ENCODE measurements around the gene ADGRG7. TPM values are rescaled to one million over a fixed set of nuclear protein-coding genes. Genes with fewer than 3 reads are reported as not detected.
"Not testable (repeated sequence)": the region's sequence is repeated elsewhere in the genome, so short reads cannot be mapped to it uniquely, and the experiment has no call there.

The ADGRG7 gene
- total RNA-seq, 2 experiments from 2014 or later = not detected

DNA sequence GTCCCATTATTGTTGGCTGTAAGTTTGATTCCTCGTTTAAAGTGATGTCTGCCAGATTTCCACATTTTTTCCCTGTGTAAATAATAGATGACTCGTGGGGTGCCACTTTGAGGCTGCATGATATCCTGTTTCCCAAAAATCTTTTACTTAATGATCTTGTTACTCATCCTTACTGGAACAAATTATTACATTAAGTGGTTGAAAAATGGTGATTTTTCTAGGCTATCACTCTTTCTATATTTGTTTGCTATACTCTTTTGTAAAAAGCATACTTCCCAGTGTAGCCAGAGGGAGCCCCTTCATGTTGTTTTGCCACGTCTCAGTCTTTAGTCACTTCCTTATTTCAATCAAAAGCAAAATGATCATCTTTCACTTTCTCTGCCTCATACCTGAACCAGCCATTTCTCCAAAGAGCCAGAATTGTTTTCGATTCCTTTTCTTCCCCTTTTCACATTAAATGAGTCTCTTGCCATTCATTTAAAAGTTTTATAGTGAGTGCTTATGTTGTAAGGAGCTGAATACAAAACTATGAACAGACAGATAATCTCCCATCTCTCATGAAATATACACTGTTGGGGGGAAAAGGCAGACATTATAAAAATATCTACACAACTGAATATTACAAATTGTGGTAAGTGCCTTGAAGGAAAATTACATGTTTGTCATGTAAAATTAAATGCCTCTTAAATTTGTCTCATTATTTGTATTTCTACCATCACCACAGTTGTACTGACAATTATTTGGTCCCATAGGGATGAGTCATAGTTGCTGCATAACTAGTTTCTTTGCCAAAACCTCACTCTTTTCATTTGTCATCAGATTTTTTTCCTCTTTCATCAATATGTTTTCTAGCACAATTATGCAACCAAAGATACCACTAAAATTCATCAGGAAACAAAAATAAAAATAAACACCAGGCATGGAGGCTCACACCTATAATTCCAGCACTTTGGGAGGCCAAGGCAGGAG lies 41.5 kb downstream of the ADGRG7 start:
- Mint-ChIP-seq H3K27ac (peak overlapping the region; percentile 87), H3K9me3 (ENCODE audit: low read depth) (no peaks in the 10 kb centered on the region), H3K4me3 (peak overlapping the region; percentile 52), H3K27me3 (no peaks in the 10 kb centered on the region), H3K4me1 (peaks cover 20% of the 10 kb centered on the region), H3K36me3 (ENCODE audit: low read depth) (no peaks in the 10 kb centered on the region)
- intact Hi-C loops (cut with DNase I, micrococcal nuclease) = loop anchor here (1.0 to 2.0 kb wide), 4 partner anchors 14 to 730 kb away; partner anchors contain the start of gene TFG (in 2 of the 2)
- ChIA-PET CTCF (interaction anchor here (0.7 to 1.0 kb wide), 3 partner anchors 14 to 111 kb away, joined by 3 read pairs; no protein-coding TSS in a partner anchor), POLR2A (no interaction called here)
- DNase-seq = peak; percentile 44
- peak; percentile 100 for ATAC-seq

DNA sequence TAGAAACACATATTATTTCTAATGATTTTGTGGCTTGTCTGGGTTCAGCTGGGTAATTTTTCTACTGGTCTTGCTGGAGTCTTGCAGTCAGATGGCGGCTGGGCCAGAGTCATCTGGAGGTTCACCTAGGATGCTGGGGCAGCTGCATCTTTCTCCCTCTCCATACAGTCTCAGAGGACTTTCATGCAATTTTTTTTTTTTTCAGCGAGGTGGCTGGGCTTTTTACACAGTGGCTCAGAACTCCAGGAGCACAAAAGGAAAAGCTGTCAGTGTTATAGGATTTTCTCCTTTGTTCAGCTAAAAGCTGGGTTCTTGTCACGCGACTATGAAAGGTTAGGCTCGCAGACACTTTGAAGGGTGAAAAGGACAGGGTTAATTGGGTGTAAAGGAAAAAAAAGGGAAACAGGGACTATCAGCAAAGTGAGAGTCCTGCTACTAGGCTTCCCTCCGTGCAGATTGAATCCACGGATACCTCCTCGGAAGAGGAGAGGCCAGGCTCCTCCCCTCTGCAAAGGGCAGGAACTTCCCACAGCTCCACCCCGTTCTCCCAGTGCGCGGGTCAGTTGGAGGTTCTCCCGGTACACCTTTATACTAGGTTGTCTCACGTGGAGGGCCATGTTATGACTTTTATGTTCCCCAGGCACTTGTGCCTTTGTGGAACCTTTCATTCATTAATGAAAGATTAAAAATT lies 44.3 kb downstream of the ADGRG7 start:
- DNase-seq (no peak), ATAC-seq (no peak)
- Mint-ChIP-seq H3K4me3 (no peak overlapping the region), H3K36me3 (ENCODE audit: low read depth) (no peaks in the 10 kb centered on the region), H3K27me3 (no peaks in the 10 kb centered on the region), H3K9me3 (ENCODE audit: low read depth) (no peaks in the 10 kb centered on the region), H3K27ac (no peak overlapping the region), H3K4me1 (peaks cover 20% of the 10 kb centered on the region)
- intact Hi-C loops (cut with DNase I, micrococcal nuclease) = no loop called here
- CTCF ChIA-PET = interaction anchor here (0.6 to 0.7 kb wide), 2 partner anchors 154 to 191 kb away, joined by 3 read pairs; no protein-coding TSS in a partner anchor
- POLR2A ChIA-PET = no interaction called here

DNA sequence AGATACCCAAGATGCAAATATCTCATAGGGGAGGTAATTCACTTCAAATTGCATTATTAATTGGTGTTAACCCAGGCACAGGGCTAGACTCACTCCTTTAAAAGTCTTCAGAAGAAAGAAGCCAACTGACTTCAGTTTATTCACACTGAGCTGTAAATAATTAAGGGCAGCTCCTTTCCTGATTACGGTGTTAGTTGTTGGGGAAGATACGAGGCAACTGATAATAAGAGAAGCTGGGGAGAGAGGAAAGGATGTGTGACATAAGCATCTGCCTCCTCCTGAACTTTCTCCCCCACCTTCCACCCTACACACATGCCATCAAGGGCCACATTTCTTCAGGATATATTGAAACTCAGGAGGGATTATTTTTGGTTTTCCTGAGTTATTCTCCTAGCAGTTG lies 47.5 kb downstream of the ADGRG7 start:
- DNase-seq = no peak
- ATAC-seq = no peak
- Mint-ChIP-seq H3K4me1 (no peaks in the 10 kb centered on the region), H3K27me3 (peaks cover 3% of the 10 kb centered on the region), H3K36me3 (ENCODE audit: low read depth) (no peaks in the 10 kb centered on the region), H3K4me3 (no peak overlapping the region), H3K9me3 (ENCODE audit: low read depth) (no peaks in the 10 kb centered on the region), H3K27ac (no peak overlapping the region)
- ChIA-PET CTCF (interaction anchor here (2.1 kb wide), 1 partner anchor 54 kb away, joined by 5 read pairs; no protein-coding TSS in a partner anchor), POLR2A (no interaction called here)
- intact Hi-C loops (cut with DNase I, micrococcal nuclease) = no loop called here

DNA sequence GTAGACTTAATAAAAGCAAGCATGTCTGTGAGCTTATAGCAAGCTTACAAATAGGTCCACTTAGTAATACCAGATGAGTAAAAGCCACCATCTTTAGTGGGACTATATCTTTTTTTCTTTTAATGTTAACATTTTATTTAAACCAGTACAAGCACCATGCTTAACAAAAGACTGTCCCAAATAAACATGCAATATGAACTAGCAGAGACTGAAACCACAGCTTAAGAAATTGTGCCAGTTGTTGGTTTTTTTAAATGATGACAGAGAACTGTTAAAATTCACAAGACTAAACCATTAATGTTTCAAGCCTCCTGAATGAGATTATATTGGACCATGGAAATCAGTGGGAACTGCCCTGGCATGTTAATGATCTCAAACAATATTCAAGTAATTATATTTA lies 51.9 kb downstream of the ADGRG7 start:
- POLR2A ChIA-PET; DNase-seq; CTCF ChIA-PET; H3K36me3 Mint-ChIP-seq (ENCODE audit: low read depth); ATAC-seq; H3K9me3 Mint-ChIP-seq (ENCODE audit: low read depth); H3K27me3 Mint-ChIP-seq; H3K4me3 Mint-ChIP-seq; H3K27ac Mint-ChIP-seq; intact Hi-C loops (cut with DNase I, micrococcal nuclease): not testable (repeated sequence)
- H3K4me1 Mint-ChIP-seq = peaks cover 25% of the 10 kb centered on the region

DNA sequence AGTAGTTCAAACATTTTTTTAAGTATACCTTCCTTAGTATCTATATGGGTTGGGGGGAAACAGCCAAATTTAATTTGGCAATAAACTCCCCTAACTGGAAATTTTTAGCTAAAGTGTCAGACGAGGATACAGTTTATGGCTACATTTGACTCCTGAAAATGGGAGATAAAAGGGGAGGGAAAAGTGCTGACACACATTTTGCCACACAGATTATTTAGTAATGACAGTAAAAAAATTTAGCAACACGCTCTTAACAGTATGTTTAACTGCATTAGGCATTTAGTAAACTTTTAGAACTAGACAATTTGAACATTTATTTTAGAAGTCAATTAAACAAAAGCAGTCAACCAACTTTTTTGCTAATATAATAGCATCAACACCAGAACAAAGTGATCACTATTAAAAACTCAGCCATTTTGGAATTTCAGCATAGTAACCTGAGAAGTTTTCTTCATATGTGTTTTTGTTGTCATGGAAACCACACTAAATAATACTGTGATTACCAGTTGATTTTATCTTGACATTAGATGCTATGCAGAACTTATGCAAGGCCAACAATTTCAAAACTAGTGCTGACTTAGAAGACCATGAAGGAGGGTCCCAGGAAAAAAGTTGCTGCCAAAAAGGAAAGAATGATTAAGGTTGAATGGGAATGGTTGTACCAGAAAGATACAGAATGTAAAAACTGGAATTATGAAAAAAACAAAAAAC lies 52.9 kb downstream of the ADGRG7 start:
- Mint-ChIP-seq H3K4me1 (peaks cover 25% of the 10 kb centered on the region), H3K27ac (no peak overlapping the region), H3K4me3 (no peak overlapping the region), H3K27me3 (peaks cover 3% of the 10 kb centered on the region), H3K9me3 (ENCODE audit: low read depth) (no peaks in the 10 kb centered on the region), H3K36me3 (ENCODE audit: low read depth) (no peaks in the 10 kb centered on the region)
- ChIA-PET CTCF (no interaction called here), POLR2A (no interaction called here)
- no peak for DNase-seq
- no peak for ATAC-seq
- intact Hi-C loops (cut with DNase I, micrococcal nuclease) = no loop called here

DNA sequence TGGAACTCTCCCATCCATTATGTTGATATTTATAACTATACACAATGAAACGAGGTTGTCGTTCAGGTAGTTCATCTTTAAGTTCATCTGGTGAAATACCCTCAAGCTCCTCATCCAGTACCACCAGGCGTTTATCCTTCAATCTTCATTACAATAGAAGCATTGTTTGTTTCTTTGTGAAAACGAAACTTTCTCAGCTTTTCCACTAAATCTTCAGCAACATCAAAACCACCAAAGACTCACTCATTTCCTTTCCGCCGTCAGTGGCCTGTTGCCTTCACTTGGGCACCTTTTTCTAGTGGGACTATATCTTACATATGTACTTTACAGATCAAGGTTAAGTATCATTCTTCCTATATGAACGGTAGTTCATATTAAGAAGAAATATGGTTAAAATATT lies 55.8 kb downstream of the ADGRG7 start:
- peak overlapping the region; percentile 38 for H3K27ac Mint-ChIP-seq
- POLR2A ChIA-PET = interaction anchor here (1.0 kb wide), 2 partner anchors 44 to 45 kb away, joined by 3 to 11 read pairs; no protein-coding TSS in a partner anchor
- H3K4me1 Mint-ChIP-seq = peaks cover 25% of the 10 kb centered on the region
- peak; percentile 57 for DNase-seq
- CTCF ChIA-PET = interaction anchor here (0.6 to 1.7 kb wide), 3 partner anchors 8 to 19 kb away, joined by 3 to 4 read pairs (median 3); no protein-coding TSS in a partner anchor
- H3K4me3 Mint-ChIP-seq = no peak overlapping the region
- peaks cover 4% of the 10 kb centered on the region for H3K9me3 Mint-ChIP-seq (ENCODE audit: low read depth)
- H3K27me3 Mint-ChIP-seq = peaks cover 3% of the 10 kb centered on the region
- H3K36me3 Mint-ChIP-seq (ENCODE audit: low read depth) = no peaks in the 10 kb centered on the region
- intact Hi-C loops (cut with DNase I, micrococcal nuclease) = loop anchor here (1.0 to 2.0 kb wide), 4 partner anchors 14 to 44 kb away; partner anchors contain the start of gene TFG (in 2 of the 2)
- peak; percentile 92 for ATAC-seq

DNA sequence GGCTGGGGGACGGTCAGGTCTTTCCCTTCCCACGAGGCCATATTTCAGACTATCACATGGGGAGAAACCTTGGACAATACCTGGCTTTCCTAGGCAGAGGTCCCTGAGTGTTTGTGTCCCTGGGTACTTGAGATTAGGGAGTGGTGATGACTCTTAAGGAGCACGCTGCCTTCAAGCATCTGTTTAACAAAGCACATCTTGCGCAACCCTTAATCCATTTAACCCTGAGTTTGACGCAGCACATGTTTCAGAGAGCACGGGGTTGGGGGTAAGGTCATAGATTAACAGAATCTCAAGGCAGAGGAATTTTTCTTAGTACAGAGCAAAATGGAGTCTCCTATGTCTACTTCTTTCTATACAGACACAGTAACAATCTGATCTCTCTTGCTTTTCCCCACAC lies 57.3 kb downstream of the ADGRG7 start:
- DNase-seq; ATAC-seq; H3K27ac Mint-ChIP-seq; CTCF ChIA-PET; H3K4me3 Mint-ChIP-seq; H3K36me3 Mint-ChIP-seq (ENCODE audit: low read depth); intact Hi-C loops (cut with DNase I, micrococcal nuclease); POLR2A ChIA-PET; H3K27me3 Mint-ChIP-seq: not testable (repeated sequence)
- peaks cover 25% of the 10 kb centered on the region for H3K4me1 Mint-ChIP-seq
- H3K9me3 Mint-ChIP-seq (ENCODE audit: low read depth) = peaks cover 11% of the 10 kb centered on the region

DNA sequence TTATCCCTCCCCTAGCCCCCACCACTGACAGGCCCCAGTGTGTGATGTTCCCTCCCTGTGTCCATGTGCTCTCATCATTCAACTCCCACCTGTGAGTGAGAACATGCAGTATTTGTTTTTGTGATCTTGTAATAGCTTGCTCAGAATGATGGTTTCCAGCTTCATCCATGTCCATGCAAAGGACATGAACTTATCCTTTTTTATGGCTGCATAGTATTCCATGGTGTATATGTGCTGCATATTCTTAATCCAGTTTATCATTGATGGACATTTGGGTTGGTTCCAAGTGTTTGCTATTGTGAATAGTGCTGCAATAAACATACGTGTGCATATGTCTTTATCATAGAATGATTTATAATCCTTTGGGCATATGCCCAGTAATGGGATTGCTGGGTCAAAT lies 57.9 kb downstream of the ADGRG7 start:
- H3K27me3 Mint-ChIP-seq; ATAC-seq; DNase-seq; H3K27ac Mint-ChIP-seq; H3K4me3 Mint-ChIP-seq; CTCF ChIA-PET; intact Hi-C loops (cut with DNase I, micrococcal nuclease); H3K36me3 Mint-ChIP-seq (ENCODE audit: low read depth); POLR2A ChIA-PET: not testable (repeated sequence)
- Mint-ChIP-seq H3K9me3 (ENCODE audit: low read depth) (peaks cover 11% of the 10 kb centered on the region), H3K4me1 (peaks cover 25% of the 10 kb centered on the region)

DNA sequence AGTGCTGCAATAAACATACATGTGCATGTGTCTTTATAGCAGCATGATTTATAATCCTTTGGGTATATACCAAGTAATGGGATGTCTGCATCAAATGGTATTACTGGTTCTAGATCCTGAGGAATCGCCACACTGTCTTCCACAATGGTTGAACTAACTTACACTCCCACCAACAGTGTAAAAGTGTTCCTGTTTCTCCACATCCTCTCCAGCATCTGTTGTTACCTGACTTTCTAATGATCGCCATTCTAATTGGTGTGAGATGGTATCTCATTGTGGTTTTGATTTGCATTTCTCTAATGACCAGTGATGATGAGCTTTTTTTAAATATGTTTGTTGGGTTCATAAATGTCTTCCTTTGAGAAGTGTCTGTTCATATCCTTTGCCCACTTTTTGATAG lies 61.6 kb downstream of the ADGRG7 start:
- ATAC-seq; H3K36me3 Mint-ChIP-seq (ENCODE audit: low read depth); H3K27me3 Mint-ChIP-seq; H3K4me1 Mint-ChIP-seq; intact Hi-C loops (cut with DNase I, micrococcal nuclease); H3K27ac Mint-ChIP-seq; POLR2A ChIA-PET; DNase-seq; CTCF ChIA-PET; H3K4me3 Mint-ChIP-seq: not testable (repeated sequence)
- H3K9me3 Mint-ChIP-seq (ENCODE audit: low read depth) = peaks cover 11% of the 10 kb centered on the region

DNA sequence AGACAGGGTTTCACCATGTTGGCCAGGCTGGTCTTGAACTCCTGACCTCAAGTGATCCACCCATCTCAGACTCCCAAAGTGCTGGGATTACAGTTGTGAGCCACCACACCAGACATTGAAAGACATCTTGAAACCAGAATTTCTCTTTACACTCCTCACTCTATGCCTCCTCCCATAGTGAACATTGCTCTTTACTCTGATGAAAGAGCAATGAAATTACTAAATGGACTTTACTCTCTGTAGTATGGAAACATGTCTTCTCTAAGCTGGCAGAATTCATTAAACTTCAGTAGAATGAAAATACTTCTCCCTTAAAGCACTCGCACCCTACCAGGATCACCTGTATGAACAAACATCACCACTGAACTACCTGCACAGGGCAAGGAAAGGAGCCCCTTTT lies 72.1 kb downstream of the ADGRG7 start:
- ChIA-PET POLR2A (no interaction called here), CTCF (no interaction called here)
- H3K36me3 Mint-ChIP-seq (ENCODE audit: low read depth) = no peaks in the 10 kb centered on the region
- intact Hi-C loops (cut with DNase I, micrococcal nuclease) = no loop called here
- ATAC-seq (no peak), DNase-seq (no peak)
- H3K27me3 Mint-ChIP-seq = peaks cover 2% of the 10 kb centered on the region
- H3K27ac Mint-ChIP-seq = no peak overlapping the region
- H3K4me3 Mint-ChIP-seq = no peak overlapping the region
- no peaks in the 10 kb centered on the region for H3K4me1 Mint-ChIP-seq
- H3K9me3 Mint-ChIP-seq (ENCODE audit: low read depth) = no peaks in the 10 kb centered on the region

DNA sequence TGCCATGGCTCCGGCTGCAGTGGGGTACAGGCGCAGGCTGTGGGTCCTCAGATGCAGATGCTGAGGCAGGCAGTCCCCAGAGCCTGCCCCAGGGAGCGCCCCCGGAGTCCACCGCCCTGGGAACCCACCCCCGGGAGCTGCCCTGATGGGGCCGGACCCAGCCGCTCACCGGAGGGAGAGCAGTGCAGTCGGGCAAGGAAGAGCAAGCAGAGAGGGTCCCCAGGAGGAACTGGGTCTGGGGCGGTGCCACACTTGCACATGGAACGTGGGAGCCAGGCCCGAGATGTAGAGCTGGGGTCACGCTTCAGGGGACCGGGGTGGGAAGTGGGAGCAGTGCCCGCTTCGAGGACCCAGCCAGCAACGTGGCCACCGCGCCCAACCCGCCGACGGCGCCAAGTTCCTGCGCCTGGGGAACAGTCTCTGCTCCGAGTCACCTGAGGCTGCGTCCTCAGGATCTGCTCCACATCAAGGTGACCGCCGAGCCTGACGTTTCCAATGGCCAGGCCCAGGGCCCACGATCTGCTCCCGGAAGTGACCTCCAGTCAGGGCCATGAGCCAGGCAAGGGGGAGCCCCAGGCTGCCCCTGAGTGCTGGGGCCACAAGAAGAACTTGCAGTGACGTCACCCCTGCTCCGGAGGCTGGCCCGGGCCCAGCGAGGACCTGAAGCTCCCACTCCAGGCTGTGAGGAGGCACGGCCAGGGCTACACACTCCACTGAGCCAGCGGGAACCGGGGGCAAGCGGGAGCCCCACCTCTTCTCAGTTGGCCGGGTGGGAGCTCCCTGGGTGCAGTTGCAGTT lies 72.9 kb downstream of the ADGRG7 start:
- H3K27me3 Mint-ChIP-seq = peaks cover 2% of the 10 kb centered on the region
- ChIA-PET CTCF (no interaction called here), POLR2A (no interaction called here)
- ATAC-seq (no peak), DNase-seq (no peak)
- H3K27ac Mint-ChIP-seq = no peak overlapping the region
- no peak overlapping the region for H3K4me3 Mint-ChIP-seq
- no peaks in the 10 kb centered on the region for H3K4me1 Mint-ChIP-seq
- H3K9me3 Mint-ChIP-seq (ENCODE audit: low read depth) = no peaks in the 10 kb centered on the region
- no peaks in the 10 kb centered on the region for H3K36me3 Mint-ChIP-seq (ENCODE audit: low read depth)
- intact Hi-C loops (cut with DNase I, micrococcal nuclease) = no loop called here

Measured in activated CD4-positive, alpha-beta T cell treated with anti-CD3 and anti-CD28 coated beads for 36 hours (primary cell).